OCI-LY3 (cell line): ENCODE results near the gene KRTAP4-12.
"Not testable (repeated sequence)": the region's sequence is repeated elsewhere in the genome, so short reads cannot be mapped to it uniquely, and the experiment has no call there.

Experiments used
- H2AFZ ChIP-seq: fragments of 200-600, 300-600 bp; shearing (Covaris generic); 2 replicates; pipeline ENCODE4 v1.6.0; 2014; ENCODE audit warnings: antibody characterized with exemption, low read depth, low read length
- H3K27ac ChIP-seq: fragments of 200-600, 300-600 bp; sonication (generic); 2 replicates; pipeline ENCODE4 v1.5.1; 2014; ENCODE audit warnings: mild to moderate bottlenecking, low read length, moderate library complexity, mixed read lengths
- H3K27me3 ChIP-seq: fragments of 200-600, 300-600 bp; sonication (generic); 2 replicates; pipeline ENCODE4 v1.6.1; 2014; ENCODE audit warnings: low read depth, low read length, mixed read lengths
- H3K36me3 ChIP-seq: fragments of 200-600, 300-600 bp; sonication (generic); replicated peaks from 2 replicates; pipeline ENCODE3; 2014; ENCODE audit warnings: low read depth, low read length, mixed read lengths
- H3K4me1 ChIP-seq: fragments of 300-600, 200-600 bp; sonication (generic); 2 replicates; pipeline ENCODE4 v1.6.1; 2014; ENCODE audit warnings: low read length, mixed read lengths
- H3K4me2 ChIP-seq: fragments of 200-600, 300-600 bp; sonication (generic); 2 replicates; pipeline ENCODE4 v1.6.1; 2014; ENCODE audit warnings: low read length, mixed read lengths
- H3K4me3 ChIP-seq: fragments of 300-600, 200-600 bp; sonication (generic); 2 replicates; pipeline ENCODE4 v1.5.1; 2014; ENCODE audit warnings: antibody characterized with exemption, mild to moderate bottlenecking, low read length, moderate library complexity
- H3K79me2 ChIP-seq: fragments of 300-600, 200-600 bp; shearing (Covaris generic); 2 replicates; pipeline ENCODE4 v1.6.1; 2014; ENCODE audit warnings: mild to moderate bottlenecking, low read length, mixed read lengths
- H3K9ac ChIP-seq: fragments of 300-600, 200-600 bp; shearing (Covaris generic); 2 replicates; pipeline ENCODE4 v1.6.0; 2014; ENCODE audit warnings: mild to moderate bottlenecking, low read length, moderate library complexity
- H3K9me3 ChIP-seq: fragments of 200-600, 300-600 bp; shearing (Covaris generic); 2 replicates; pipeline ENCODE4 v1.6.1; 2014; ENCODE audit warnings: low read length, mixed read lengths; ENCODE audit not compliant: insufficient read depth
- H4K20me1 ChIP-seq: fragments of 200-600, 300-600 bp; sonication (generic); 2 replicates; pipeline ENCODE4 v1.6.1; 2016; ENCODE audit warnings: low read length, mixed read lengths; ENCODE audit not compliant: insufficient read depth
- EZH2phosphoT487 ChIP-seq: fragments of 200-600 bp; shearing (Covaris generic); IDR thresholded peaks from 2 replicates; pipeline ENCODE4 v1.6.1; 2018; ENCODE audit warnings: antibody characterized with exemption, mixed run types, low read depth
- TF ChIP-seq, protein P1 (sequence below): fragments of 200-600, 300-600 bp; sonication (generic); IDR thresholded peaks from 2 replicates; pipeline ENCODE4 v1.5.1; 2014; ENCODE audit warnings: antibody characterized with exemption, low read length, low read depth

KRTAP4-12 gene

DNA sequence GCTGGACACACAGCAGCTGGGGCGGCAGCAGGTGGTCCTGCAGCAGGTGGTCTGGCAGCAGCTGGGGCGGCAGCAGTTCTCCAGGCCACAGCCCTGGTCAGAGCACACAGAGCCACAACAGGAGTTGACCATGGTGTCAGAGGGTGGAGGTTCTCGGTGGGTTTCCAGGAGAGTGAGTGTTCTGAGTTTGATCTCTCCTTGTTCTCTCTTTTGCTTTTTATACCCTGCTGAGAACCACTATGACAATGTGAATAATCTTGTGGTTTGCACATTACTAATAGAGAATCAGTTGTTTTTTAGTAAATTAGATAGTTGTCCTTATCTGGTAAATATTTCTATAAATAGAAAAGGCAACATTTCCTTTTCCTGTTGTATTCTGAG is at the start of gene KRTAP4-12:
Gene KRTAP4-12 (minus strand): TSS at position 192 of the 381 bp plus-strand sequence. CDS start 60 bp downstream, at position 132.
- H3K79me2 ChIP-seq, H3K4me2 ChIP-seq, H2AFZ ChIP-seq, H3K27me3 ChIP-seq, H3K36me3 ChIP-seq, H3K9ac ChIP-seq, H3K9me3 ChIP-seq, H3K4me1 ChIP-seq, H3K27ac ChIP-seq, H3K4me3 ChIP-seq, H4K20me1 ChIP-seq: not testable (repeated sequence)

DNA sequence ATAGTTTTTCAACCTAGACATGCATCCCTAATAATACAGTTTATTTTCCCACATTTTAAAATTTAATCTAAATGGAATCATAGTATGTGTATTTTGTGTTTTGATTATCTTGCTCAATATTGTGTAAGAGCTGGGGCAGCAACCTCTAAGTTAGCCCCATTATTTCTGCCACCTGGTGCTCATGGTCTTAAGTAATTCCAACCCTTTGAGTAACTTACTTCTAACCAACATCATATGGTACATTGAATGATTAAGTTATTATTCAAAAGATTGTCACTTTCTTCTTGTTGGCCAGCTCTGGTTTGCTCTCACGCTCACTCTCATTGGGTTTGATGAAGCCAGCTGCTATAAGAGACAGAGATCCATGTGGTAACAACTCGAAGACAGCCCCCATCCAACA is 47.9 kb upstream of the KRTAP4-12 start:
- Histone ChIP-seq H3K36me3 (no peaks in the 10 kb centered on the region), H3K9me3 (no peaks in the 10 kb centered on the region), H3K4me3 (no peak overlapping the region), H2AFZ (no peak overlapping the region), H3K9ac (no peak overlapping the region), H3K4me2 (no peak overlapping the region), H4K20me1 (no peaks in the 10 kb centered on the region), H3K79me2 (no peaks in the 10 kb centered on the region), H3K4me1 (peaks cover 14% of the 10 kb centered on the region), H3K27ac (no peak overlapping the region), H3K27me3 (peaks cover 40% of the 10 kb centered on the region)
- TF ChIP-seq, protein P1, sequence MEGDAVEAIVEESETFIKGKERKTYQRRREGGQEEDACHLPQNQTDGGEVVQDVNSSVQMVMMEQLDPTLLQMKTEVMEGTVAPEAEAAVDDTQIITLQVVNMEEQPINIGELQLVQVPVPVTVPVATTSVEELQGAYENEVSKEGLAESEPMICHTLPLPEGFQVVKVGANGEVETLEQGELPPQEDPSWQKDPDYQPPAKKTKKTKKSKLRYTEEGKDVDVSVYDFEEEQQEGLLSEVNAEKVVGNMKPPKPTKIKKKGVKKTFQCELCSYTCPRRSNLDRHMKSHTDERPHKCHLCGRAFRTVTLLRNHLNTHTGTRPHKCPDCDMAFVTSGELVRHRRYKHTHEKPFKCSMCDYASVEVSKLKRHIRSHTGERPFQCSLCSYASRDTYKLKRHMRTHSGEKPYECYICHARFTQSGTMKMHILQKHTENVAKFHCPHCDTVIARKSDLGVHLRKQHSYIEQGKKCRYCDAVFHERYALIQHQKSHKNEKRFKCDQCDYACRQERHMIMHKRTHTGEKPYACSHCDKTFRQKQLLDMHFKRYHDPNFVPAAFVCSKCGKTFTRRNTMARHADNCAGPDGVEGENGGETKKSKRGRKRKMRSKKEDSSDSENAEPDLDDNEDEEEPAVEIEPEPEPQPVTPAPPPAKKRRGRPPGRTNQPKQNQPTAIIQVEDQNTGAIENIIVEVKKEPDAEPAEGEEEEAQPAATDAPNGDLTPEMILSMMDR: no peak
- no peak for TF ChIP-seq EZH2phosphoT487

DNA sequence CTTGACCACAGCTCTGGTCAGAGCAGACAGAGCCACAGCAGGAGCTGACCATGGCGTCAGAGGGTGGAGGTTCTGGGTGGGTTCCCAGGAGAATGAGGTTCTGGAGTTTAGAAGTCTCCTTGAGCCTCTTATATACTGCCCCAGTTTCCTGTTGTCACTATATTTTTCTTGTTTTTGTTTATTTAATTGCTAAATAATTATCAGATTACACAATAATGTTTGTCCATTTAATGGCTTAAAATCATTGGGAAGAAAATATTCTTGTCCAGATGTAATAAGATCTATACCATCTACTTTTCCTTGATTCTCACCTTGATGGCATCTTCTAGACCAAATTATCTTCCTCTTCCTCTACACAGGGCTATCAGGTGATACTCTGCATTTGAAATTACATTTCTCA is 44.1 kb upstream of the KRTAP4-12 start, which contains the start of gene KRTAP4-3:
Gene KRTAP4-3 (minus strand): TSS at position 101 of the 400 bp plus-strand sequence. CDS start 49 bp downstream, at position 52.
- TF ChIP-seq, protein P1: no peak
- no peak for TF ChIP-seq EZH2phosphoT487
- no peak within 1 kb of the TSS for H3K4me2 ChIP-seq
- no peaks in the 10 kb centered on the region for H3K9me3 ChIP-seq
- H4K20me1 ChIP-seq: no peaks in the 10 kb centered on the region
- no peaks in the 10 kb centered on the region for H3K79me2 ChIP-seq
- H2AFZ ChIP-seq: no peak within 1 kb of the TSS
- no peaks in the 10 kb centered on the region for H3K4me1 ChIP-seq
- H3K27me3 ChIP-seq: peaks cover 20% of the 10 kb centered on the region
- H3K4me3 ChIP-seq: no peak within 1 kb of the TSS
- no peaks in the 10 kb centered on the region for H3K36me3 ChIP-seq
- H3K9ac ChIP-seq: no peak within 1 kb of the TSS
- no peak within 1 kb of the TSS for H3K27ac ChIP-seq

DNA sequence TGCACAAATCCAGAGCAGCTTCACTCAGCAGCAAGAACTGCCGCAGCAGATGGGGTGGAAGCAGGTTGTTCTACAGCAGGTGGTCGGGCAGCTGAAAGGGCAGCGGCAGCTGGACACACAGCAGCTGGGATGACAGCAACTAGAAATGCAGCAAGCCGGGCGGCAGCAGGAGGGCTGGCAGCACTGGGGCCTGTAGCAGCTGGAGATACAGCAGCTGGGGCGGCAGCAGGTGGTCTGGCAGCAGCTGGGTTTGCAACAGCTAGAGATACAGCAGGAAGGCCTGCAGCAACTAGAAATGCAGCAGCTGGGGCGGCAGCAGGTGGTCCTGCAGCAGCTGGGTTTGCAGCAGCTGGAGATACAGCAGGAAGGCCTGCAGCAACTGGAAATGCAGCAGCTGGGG is 43.6 kb upstream of the KRTAP4-12 start:
- H3K27ac ChIP-seq: no peak overlapping the region
- H3K9me3 ChIP-seq: no peaks in the 10 kb centered on the region
- H3K27me3 ChIP-seq: peaks cover 24% of the 10 kb centered on the region
- H4K20me1 ChIP-seq: no peaks in the 10 kb centered on the region
- H3K4me2 ChIP-seq: no peak overlapping the region
- H2AFZ ChIP-seq: no peak overlapping the region
- no peak overlapping the region for H3K4me3 ChIP-seq
- no peaks in the 10 kb centered on the region for H3K79me2 ChIP-seq
- no peaks in the 10 kb centered on the region for H3K4me1 ChIP-seq
- H3K9ac ChIP-seq: no peak overlapping the region
- no peak for TF ChIP-seq EZH2phosphoT487
- TF ChIP-seq, protein P1: no peak
- no peaks in the 10 kb centered on the region for H3K36me3 ChIP-seq

DNA sequence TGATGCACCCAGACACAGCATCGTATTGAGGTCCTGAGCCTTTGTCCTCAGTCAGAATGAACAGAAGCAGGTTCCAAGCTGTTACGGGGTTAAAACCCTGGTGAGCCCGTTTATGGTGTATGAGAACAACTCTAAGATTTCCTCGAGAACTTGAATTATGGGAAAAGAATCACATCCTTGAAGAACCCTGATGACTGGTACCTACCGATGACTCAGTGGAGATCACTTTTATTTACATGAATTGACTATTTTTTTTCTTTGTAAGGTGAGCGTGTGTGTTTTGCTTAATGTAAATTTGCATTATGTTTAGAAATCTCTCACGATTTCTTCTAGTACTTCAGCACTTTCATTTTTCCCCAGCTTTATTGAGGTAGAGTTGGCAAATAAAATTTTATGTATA is 39.8 kb upstream of the KRTAP4-12 start:
- no peak overlapping the region for H3K4me2 ChIP-seq
- H2AFZ ChIP-seq: no peak overlapping the region

More for the DNA sequence above, 39.8 kb upstream of the KRTAP4-12 start:
- TF ChIP-seq EZH2phosphoT487: no peak
- TF ChIP-seq, protein P1: no peak
- Histone ChIP-seq H3K9ac (no peak overlapping the region), H3K9me3 (no peaks in the 10 kb centered on the region), H4K20me1 (no peaks in the 10 kb centered on the region), H3K36me3 (no peaks in the 10 kb centered on the region), H3K79me2 (no peaks in the 10 kb centered on the region), H3K4me3 (no peak overlapping the region), H3K27ac (no peak overlapping the region), H3K27me3 (peaks cover 30% of the 10 kb centered on the region), H3K4me1 (no peaks in the 10 kb centered on the region)
